Stimulated activated CD4-positive, alpha-beta T cell treated with anti-CD3 and anti-CD28 coated beads, Interleukin-1b, Interleukin-23, amount 100 ng/mL, for 4 hours (primary cell): ENCODE data around the gene CPEB4.

Source experiments
- DNase-seq, 2 donors: peaks; one replicate each; pipeline ENCODE4 v3.0.0-alpha.2; 2020; ENCODE audit warnings: low read depth in 2 of 2

CPEB4 gene

GRCh38 chr5:173887610-173888472, at the start of gene CPEB4:
TSS of gene CPEB4 (plus strand) at chr5:173888349. CDS start at chr5:173889734, 1,385 bp downstream.
- DNase-seq: peak; percentile 92 to 95

- no peak for DNase-seq
These were observed 48.9 kb upstream of the CPEB4 start for GRCh38 chr5:173839117-173839713.

GRCh38 chr5:173840111-173840983, 47.8 kb upstream of the CPEB4 start:
- no peak for DNase-seq

GRCh38 chr5:173841710-173842109, 46.4 kb upstream of the CPEB4 start:
- no peak for DNase-seq

GRCh38 chr5:173843794-173844193, 44.4 kb upstream of the CPEB4 start:
- no peak for DNase-seq

- no peak for DNase-seq
These were observed 42.8 kb upstream of the CPEB4 start for GRCh38 chr5:173845321-173845720.

GRCh38 chr5:173846929-173847501, 41.1 kb upstream of the CPEB4 start:
- no peak for DNase-seq

- DNase-seq: no peak
These were observed 39.1 kb upstream of the CPEB4 start for GRCh38 chr5:173848986-173849596.

- DNase-seq: no peak
These were observed 38.2 kb upstream of the CPEB4 start for GRCh38 chr5:173849908-173850307.

- DNase-seq: no peak
These were observed 37.5 kb upstream of the CPEB4 start for GRCh38 chr5:173850659-173851058.

- DNase-seq: no peak
These were observed 36.4 kb upstream of the CPEB4 start for GRCh38 chr5:173851595-173852243.

- DNase-seq: no peak
These were observed 35.3 kb upstream of the CPEB4 start for GRCh38 chr5:173852790-173853359.

- DNase-seq: no peak
These were observed 34.6 kb upstream of the CPEB4 start for GRCh38 chr5:173853370-173854131.

- no peak for DNase-seq
These were observed 32.8 kb upstream of the CPEB4 start for GRCh38 chr5:173855162-173855994.

- DNase-seq: no peak
These were observed 32.0 kb upstream of the CPEB4 start for GRCh38 chr5:173855995-173856656.

GRCh38 chr5:173857234-173857633, 30.9 kb upstream of the CPEB4 start:
- no peak for DNase-seq

- DNase-seq: no peak
These were observed 30.0 kb upstream of the CPEB4 start for GRCh38 chr5:173858021-173858669.
